HG02642 (cell line): ENCODE results near the gene CRTC3.
A peak's percentile ranks its signal among the peaks of the same experiment; 100 is the strongest.
"Not testable (repeated sequence)": the region's sequence is repeated elsewhere in the genome, so short reads cannot be mapped to it uniquely, and the experiment has no call there.

ENCODE experiments used
- ATAC-seq: cut with Tn5 transposase; IDR thresholded peaks from one replicate; pipeline ENCODE4 v1.9.1; 2021; ENCODE audit warnings: mild to moderate bottlenecking; ENCODE audit not compliant: unreplicated experiment, poor library complexity

CRTC3 gene

DNA sequence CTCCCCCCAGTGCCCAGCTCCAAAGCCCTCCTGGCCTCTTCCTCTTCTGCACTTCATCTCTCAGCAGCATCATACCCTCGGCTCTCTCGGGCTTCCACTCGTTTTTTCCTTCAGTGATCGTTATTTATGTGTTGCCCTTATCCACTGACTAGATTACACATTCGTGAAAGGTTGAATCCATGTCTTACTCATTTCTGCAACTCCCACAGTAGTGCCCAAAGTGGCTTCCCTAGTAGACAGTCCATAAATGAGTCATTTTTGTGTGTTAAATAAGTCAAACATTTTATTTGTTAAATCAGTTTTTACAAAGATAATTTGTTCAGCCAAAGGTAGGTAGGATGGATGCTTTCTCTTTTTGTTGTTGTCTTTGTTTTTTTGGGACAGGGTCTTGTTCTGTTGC is 87.4 kb downstream of the CRTC3 start:
- no peak for ATAC-seq

DNA sequence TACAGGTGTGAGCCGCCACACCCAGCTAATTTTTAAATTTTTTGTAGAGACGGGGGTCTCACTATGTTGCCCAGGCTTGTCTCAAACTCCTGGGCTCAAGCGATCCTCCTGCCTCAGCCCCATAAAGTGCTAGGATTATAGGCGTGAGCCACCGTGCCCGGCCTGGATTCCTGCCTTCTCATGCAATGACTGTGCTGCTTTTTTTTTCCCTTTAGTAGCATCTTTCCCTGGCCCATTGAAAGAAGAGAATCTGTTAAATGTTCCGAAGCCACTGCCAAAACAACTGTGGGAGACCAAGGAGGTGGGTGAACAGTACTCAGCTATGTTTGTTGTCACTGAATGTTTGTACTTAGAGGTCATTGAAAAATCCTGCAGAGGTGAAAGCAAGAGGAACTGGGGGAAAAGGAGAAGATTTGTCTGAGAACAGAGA is 88.0 kb downstream of the CRTC3 start:
- no peak for ATAC-seq

DNA sequence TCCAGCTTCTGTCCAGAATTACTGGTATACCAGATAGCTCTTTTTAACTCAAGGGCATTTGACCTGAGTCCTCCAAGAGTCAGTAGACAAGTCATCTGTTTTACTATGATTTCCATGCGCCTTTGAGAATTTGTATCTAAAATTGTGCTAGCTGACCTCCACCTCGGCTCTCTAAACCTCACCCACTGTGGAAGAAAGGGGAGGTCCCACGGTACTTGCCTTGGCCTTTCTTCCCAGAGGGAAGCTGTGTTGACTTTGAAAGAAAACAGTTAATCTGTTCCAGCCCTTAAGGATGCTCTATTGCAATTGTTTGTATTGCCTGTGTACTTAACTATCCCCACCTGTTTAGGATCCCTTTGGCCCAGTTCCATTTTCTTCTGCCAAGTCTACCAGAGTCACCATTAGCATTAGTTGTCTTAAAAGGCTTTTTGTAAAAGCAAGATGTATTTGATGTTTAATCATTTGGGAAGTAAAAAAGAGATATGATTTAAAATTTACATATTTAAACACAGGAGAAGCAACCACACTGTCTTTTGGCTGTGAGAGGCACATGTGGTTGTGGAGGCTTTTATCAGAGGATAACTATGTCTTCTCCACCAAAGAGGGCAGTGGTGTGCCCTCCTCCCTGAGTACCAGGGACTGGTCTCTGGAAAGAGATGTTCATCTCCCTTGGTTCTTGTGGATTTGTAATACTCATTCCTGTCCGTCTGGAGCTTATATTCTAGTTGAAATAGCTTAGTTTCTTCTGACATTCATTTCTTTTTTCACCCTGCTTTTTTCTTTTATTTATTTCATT is 88.8 kb downstream of the CRTC3 start:
- no peak for ATAC-seq

DNA sequence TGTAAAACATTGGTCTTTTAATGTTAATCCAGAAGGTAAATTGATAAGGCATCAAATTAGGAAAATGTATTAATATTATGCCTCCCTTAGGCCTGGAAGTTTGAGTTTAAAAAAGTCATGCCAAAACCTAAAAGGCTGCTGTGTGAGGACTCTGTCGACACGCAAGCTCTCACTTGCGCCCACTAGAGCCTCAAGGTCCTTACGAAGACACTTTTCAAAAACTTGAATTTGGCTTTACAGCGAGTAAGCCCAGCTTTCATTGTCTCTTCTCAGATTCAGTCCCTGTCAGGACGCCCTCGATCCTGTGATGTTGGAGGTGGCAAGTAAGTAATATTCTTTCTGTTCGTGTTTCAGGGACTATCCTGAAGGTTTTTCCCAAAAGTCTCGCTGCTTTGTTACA is 89.7 kb downstream of the CRTC3 start:
- ATAC-seq: no peak

DNA sequence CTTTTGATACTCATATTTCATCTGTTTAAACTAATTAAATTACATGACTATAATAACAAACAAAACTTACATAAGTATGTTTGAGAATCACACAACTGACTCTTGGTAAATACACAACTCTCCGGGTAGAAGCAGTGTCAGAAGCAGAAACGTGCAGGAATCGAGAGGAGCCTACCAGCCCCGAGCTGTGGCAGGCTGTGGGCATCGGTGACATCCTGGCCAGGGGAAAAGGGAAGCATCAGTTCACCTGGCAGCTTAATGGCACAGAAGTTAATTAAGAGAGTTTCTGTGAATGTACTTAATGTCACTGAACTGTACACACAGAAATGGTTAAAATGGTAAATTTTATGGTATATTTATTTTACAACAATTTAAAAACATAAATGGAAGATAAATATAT is 90.2 kb downstream of the CRTC3 start:
- no peak for ATAC-seq

DNA sequence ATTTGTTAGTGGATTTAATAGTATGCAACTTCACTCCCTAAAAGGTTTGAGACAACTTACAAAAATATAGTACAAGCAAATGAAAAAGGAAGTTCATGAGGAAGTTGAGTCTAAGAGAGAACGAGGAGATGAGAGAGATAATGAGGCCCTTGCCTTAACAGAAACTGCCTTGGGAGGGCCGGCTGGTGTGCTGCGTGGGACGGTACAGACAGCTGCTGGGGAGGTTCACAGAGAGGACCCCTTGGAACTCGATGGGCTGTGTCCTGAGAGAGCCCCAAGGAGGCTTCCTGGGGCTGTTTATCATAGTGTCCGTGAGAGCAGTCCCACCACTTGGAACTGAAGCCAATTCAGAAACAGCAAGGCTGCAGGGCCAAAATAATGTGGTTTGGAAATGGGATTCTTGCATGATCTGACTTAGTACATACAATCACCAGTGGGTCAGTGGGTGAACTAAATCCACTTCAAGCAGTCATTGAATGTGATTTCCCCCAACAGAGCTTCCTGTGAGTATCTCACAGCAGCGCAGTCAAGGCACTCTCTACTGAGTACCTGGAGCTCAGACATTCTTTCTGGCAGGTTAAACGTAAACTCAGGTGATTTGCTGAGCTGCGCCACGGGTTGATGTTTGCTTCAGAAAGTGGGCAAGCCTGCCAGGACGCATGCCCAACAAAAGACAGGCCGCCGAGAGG is 90.8 kb downstream of the CRTC3 start:
- ATAC-seq: peak; percentile 73

DNA sequence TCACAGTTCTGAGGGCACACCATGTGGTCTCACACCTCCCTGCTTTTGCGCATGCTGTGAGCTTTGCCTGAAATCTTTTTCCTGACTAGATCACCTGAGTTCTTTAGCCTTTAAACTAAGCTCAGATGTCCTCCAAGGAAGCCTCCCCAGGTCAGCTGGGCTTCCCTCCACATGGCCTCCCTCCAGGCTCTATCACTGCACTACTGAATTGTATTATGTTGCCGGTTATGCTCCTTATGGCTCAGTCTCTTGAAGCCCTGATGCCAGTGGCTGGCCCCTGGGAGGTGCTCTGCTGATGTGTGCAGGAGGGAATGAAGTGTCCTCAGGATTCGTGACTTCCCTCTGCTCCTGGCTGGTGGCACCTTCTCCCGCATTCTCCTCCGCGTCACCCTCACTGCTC is 94.1 kb downstream of the CRTC3 start:
- no peak for ATAC-seq

DNA sequence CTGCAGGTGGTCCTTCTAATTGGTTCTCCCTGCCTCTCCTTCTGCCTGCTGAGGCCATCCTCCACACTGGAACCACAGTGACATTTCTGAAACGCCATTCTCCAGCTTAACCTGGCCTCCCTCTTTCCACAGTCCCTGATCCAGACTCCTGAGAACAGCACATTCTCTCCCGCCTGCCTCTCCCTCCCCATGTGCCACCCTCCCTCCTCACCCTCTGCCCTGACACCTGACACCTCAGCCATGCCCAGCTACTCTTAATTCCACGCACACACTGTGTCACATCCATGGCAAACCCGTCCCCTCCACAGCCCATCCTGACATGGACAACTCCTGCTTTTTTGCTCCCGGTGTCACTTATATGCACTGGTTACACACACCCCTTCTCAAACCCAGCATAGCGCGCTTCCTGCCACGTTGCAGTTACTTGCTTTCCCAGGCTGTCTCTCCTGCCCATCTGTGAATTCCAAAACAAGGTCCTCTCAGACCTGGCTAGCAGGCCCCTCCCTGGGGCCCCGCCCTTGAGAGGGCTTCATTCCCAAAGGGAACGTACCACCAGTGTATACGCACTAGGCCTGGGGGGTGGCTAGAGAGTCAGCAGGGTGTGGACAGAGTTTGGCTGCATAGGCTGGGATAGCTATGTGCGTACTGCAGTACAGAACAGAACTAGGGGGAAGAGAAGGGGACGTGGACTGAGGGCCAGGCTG is 94.7 kb downstream of the CRTC3 start:
- ATAC-seq: no peak

DNA sequence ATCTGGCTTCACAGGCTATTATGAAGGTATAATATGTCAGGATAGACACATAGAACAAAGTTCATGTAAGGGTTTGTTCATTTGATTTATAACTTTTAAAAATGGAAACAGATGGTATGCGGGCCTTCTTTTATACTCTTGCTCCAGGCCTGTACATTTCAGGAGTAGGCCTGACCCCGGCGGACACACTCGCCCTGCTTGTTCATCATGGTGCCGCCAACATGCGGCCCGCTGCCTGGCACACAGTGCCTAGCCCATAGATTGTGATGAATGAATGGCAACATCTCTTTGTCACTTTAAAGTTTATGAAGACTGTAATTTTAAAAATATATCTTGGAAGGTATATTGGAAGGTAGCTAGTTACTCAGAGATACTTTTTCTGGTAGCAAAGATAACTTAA is 95.3 kb downstream of the CRTC3 start:
- ATAC-seq: no peak

DNA sequence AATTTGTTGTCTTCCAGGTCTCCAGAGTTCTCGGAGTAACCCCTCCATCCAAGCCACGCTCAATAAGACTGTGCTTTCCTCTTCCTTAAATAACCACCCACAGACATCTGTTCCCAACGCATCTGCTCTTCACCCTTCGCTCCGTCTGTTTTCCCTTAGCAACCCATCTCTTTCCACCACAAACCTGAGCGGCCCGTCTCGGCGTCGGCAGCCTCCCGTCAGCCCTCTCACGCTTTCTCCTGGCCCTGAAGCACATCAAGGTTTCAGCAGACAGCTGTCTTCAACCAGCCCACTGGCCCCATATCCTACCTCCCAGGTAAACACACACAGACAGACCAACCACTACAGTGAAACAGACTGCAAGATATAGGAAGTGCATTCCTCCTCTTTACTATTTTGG is 99.5 kb downstream of the CRTC3 start:
- ATAC-seq: no peak

DNA sequence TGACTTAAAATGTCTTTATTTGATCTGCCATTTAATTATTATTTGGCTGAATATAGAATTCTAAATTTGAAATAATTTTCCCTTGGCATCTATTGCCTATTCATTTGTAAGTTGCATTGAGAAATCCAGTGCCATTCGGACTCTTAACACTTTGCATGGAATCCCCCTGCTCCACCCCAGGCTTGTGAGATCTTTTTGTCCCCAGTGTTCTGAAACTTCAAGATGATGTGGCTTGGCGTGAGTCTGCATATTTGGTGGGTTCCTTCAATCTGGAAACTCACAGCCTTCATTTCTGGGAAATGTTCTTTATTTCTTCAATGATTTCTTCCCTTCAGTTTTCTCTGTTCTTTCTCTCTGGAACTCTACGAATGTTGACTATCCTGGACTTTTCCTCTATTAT is 103.6 kb downstream of the CRTC3 start:
- ATAC-seq: no peak

DNA sequence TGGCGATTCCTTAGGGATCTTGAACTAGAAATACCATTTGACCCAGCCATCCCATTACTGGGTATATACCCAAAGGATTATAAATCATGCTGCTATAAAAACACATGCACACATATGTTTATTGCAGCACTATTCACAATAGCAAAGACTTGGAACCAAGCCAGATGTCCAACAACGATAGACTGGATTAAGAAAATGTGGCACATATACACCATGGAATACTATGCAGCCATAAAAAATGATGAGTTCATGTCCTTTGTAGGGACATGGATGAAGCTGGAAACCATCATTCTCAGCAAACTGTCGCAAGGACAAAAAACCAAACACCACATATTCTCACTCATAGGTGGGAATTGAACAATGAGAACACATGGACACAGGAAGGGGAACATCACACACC is 107.3 kb downstream of the CRTC3 start:
- ATAC-seq: not testable (repeated sequence)

DNA sequence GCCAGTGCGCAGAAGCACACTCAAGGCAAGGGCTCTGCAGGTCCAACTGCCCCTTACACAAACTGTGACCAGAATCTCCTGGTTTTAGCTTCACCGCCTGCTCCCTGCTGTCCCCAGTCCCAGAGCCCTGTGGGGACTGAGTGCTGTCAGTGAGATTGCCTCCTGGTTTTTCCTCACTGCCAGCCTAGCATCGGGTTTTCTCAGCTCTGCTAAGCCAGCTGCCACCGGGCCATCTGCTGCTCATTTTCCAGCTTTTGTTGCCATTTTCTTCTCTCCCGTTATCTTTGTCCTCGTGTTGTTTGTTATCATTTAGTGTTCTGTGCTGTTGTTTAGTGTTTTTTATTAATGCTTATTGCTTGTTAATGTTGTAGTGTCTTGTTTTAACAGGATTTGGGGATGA is 108.0 kb downstream of the CRTC3 start:
- no peak for ATAC-seq

DNA sequence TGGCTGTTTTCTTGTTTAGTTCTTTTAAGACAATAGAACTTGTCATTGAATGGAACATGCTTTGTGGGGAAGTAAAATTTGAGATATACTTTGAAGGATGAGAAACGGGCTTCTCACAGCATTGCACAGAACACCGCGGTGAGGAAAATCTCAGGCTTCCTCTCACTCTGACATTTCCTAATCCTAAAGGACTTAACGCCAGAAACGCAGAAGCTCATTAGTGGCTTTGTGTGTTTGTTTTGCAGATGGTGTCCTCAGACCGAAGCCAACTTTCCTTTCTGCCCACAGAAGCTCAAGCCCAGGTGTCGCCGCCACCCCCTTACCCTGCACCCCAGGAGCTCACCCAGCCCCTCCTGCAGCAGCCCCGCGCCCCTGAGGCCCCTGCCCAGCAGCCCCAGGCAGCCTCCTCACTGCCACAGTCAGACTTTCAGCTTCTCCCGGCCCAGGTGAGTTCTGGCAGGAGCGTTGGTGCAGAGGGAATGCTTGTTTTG is 108.5 kb downstream of the CRTC3 start:
- ATAC-seq: no peak

DNA sequence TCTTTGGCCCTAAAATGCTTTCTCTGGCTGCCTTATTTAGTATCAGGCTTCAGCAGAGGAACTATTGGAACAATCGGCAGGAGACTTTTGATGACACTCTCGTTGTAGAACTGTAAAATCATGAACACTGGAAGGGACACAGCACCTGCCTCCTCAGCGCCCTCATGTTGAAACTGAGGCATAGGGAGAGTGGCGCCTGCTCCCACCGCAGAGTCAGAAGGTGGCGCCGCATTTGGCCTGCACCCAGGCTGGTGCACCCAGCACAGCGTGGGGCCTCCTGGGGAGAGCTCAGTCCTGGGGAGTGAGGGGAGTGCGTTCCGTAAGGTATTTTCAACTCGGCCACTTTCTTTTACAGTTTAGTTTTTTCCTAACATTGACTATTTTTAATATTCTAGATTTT is 109.2 kb downstream of the CRTC3 start:
- no peak for ATAC-seq

DNA sequence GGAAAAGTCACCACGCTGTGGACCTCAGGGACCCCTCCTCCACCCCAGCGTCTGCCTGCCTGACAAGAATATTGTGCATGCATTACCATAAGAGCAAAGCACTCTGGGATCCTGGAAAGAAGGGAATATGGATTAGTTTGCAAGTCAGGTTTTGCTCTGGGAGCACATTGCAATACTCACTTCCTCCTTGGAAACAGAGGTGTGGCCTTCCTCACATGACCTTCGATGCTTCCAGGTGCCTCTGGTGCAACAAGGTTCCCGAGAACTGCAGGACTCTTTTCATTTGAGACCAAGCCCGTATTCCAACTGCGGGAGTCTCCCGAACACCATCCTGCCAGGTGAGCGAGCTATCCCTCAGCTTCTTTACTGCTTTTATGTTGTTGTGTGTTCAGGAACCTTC is 111.1 kb downstream of the CRTC3 start:
- no peak for ATAC-seq

DNA sequence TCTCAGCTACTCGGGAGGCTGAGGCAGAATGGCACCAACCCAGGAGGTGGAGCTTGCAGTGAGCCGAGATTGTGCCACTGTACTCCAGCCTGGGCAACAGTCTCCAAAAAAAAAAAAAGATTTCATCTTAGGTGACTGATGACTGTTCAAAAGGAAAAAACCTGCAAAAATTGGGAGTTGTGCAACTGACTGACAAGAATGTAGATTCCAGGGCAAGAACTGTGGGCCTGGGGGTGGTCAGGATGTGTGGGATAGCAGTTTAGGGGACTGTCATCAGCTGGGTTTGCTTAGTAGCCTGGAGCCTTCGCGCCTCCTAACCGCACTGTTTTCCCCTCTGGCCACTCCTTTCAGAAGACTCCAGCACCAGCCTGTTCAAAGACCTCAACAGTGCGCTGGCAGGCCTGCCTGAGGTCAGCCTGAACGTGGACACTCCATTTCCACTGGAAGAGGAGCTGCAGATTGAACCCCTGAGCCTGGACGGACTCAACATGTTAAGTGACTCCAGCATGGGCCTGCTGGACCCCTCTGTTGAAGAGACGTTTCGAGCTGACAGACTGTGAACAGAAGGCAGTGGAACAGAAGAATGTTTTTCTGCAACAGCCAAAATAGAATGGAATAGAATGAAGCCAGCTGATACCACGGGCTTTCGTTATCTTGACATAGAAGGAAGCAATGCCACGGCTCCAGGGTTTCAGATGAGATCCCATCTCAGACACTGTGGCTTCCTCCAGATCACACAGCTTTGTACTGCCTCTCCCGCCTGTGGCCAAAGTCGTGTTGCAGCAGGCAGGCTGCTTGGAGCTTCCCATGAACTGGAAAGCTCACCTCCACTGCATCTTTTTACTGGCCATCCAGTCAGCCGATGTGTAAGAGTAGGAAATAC is 112.1 kb downstream of the CRTC3 start:
- no peak for ATAC-seq

DNA sequence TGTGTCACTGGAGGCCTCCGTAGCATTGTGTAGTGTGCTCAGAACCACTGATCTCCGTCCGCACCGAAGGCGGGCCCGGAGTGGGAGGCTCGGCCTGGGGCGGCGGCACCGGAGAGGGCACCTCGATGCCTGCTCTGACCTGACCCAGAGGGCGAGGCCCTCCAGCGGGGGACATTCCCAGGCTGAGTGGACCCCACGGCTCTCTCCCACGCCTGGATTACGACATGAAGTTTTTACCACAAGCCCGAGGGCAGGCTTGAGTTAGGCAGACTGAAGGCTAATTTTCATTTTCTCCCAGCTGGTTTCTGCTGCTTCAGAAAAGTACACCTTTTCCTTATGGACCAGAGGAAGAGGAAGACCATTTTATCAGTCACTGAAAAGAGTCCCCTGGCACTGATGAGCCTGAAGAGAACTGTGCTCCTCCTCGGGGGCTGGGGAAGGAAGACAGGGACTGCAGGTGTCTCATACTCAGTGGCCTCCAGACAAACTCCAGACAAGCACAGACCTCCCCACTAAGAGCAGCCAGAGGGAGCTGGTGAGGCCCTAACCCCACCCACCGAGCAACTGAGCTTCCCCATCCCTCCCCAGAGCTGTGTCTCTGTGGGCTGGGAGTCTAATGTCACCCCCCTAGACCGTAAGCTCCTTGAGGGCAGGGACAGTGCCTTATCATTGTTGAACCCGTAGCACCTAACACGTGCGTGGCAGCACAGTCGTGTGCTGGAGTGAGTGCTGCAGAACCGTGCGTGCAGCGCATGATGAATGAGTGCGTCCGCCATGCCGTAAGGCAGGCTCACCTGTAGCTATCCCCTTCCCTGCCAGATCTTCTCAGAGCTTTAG is 113.0 kb downstream of the CRTC3 start:
- ATAC-seq: no peak

DNA sequence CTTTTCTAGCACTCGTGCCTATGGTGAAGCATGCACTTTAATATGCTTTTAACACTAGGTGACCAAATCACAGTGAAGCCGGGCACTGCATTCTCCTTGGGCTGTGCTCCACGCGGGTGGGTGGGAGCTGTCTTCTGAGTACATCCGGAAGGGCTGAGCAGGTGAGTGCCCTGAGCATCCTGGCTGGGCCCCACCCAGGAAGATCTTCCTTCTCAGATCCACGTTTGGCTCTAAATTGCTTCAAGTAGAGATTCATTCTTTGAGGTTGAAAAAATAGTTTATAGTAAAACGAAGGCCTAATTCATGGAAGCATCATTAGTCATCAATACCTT is 113.5 kb downstream of the CRTC3 start:
- ATAC-seq: no peak

DNA sequence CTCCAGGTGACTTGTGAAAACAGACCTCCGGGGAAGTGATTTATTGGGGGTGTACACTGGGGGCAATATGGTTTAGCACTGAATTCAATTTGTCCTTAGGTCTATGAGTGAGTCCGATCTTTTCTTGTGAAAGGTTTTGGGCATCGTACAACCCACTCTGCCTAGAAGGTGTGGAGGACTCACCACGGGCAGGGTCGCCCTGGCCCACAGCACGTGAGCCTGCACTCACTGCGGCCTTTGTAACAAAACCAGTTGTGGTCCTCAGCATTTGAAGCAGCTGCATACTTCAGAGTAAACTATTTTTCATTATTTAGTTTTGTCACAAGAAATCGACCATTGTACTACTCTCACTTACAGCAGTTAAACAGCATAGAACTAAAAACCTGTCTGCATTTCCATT is 114.8 kb downstream of the CRTC3 start:
- no peak for ATAC-seq
